HUDEP-2 (cell line): ENCODE measurements around the gene OMD.
"Not testable (repeated sequence)": the region's sequence is repeated elsewhere in the genome, so short reads cannot be mapped to it uniquely, and the experiment has no call there.

Experiments
- DNase-seq, 76 experiments: peaks; one replicate each; lab custom pipeline; 2025; ENCODE audit not compliant: unreplicated experiment in 76 of 76; lab: John Stamatoyannopoulos, UW

OMD gene

DNA sequence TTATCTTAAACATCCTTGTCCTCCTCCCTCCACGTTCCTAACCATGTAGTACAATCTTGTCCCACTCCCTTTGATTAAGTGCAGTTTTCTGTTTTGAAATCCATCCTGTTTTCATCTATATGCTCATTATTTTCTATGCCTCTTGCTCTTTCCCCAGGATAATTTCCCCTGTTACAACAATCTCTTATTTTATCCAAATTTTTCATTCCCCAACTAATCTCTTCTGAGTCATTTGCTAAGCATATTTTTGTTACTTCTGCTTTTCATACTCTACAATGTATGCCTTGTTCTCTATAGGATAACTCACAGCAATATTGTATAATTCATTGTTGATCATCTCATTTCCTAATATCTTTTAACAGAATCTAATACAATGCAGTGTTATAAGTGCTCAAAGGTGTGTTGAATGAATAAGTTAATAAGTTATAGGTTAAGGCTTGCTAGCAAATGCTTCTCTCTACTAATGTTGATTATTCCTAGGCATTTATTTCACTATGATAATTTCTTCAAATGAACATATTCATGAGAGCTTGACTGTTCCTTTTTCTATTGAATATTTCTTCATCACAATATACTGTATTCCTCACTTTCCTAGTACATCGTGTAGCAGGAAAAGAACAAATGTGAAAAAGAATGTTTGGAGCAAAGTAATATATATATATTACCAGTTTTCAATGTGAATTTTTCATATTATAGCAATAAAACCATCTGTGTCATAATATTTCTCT, 1.5 kb downstream of the OMD start:
- DNase-seq = no peak

DNA sequence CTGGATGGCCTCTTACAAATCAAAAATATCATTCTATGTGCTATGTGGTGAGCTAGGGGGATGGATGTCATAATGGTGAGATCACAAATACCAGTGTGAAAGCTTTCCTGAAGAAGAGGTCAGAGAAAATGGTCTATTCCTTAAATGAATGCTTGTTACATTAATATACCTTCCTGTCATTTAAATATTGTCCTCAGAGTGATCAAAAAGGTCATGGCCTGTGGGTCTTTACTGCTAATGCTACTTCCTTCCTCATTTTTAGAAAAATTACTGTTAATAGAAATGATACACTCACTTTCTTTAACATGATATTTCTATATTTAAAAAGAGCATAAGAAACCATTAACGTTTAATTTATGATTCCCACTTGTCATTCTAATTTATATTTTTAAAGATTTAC, 9.7 kb downstream of the OMD start:
- no peak for DNase-seq

DNA sequence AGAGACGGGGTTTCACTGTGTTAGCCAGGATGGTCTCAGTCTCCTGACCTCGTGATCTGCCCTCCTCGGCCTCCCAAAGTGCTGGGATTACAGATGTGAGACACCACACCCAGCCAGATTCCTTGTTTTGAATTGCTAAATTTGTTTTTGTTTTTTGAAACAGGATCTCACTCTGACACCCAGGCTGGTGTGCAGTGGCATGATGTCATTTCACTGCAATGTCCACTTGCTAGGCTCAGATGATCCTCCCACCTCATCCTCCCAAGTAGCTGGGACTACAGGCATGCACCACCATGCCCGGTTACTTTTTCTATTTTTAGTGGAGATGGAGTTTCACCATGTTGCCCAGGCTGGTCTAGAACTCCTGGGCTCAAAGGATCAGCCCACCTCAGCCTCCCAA, 13.1 kb downstream of the OMD start:
- not testable (repeated sequence) for DNase-seq

GRCh38 chr9:92408747-92409478, 15.4 kb downstream of the OMD start:
- no peak for DNase-seq

DNA sequence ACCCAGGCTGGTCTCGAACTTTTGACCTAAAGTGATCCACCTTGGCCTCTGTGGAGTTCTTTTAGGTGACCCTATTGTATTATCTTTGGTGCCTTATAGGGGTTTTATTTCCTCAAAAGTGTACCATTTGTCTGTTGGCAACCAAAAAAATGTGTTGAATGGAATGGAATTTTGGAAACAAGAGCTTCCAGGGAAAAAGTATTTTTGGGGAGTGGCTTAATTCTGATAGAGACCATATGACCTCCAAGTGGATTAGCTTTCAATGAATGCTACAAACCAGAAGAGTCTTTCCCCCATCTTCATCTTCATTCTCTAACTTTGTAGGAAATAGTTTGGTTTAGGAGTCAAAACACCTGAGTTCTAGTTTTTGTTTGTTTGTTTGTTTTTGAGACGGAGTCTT, 16.5 kb downstream of the OMD start:
- DNase-seq = no peak

- no peak for DNase-seq
Measured at GRCh38 chr9:92406477-92406876, 17.8 kb downstream of the OMD start.

DNA sequence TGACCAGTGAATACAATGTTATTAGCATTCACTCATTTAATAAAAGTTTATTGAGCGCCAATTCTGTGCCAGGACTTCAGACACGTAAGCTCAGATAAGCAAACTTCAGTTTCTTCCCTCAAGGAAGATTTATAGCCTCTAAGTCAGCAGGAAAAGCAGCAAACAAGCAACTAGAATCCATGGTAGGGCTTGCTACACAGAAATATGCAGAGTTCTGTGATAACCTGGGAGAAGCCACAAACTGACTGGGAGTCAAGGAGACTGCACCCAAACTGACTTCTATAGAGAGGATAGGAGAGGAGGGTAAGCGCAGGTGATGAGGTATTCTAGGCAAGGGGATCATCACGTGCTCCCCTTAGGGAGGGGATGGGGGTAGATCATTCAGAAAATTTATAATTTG, 18.5 kb downstream of the OMD start:
- no peak for DNase-seq

DNA sequence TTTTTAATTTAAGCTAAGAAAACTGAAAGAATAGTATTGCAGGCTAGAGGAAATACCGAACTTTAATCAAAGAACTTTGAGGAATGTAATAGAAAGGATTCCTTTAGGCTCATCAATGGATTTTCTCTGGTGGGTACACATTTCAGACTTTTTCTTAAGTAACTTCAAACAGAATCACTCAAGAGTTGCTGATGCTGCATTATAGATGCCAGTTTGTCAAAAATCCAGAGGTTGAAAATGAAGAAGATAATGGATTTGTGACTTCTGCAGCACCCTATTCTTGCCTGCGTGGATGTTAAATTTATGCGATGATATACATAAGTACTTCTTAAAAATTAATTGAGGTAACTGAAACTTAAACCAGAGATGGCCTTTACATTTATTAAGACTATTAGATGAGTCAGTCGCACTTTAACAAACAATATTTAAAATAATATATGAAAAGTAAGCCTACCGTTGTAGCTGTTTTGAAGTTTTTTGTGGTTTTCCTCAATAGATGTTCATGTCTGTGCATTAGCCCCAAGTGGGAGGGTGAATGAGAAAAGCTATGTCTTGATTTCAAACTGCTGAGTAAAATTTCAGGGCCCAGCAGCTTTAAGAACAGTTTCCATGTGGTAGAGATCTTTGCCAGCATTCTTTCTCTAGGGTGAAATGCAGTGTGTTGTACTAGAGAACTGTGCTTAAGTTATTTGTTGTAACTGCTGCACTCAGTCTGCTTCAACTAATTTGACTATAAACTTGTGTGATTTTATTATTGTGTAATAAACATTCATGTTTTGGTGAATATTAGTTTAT, 20.0 kb downstream of the OMD start, which contains the start of gene OGN:
TSS of gene OGN (minus strand) at position 537 of the 795 bp plus-strand sequence. CDS start 1,171 bp downstream, outside the sequence.
- no peak for DNase-seq

- DNase-seq = no peak
Measured at GRCh38 chr9:92402826-92403745, 21.2 kb downstream of the OMD start.

- no peak for DNase-seq
Measured at GRCh38 chr9:92402360-92402759, 21.9 kb downstream of the OMD start.

DNA sequence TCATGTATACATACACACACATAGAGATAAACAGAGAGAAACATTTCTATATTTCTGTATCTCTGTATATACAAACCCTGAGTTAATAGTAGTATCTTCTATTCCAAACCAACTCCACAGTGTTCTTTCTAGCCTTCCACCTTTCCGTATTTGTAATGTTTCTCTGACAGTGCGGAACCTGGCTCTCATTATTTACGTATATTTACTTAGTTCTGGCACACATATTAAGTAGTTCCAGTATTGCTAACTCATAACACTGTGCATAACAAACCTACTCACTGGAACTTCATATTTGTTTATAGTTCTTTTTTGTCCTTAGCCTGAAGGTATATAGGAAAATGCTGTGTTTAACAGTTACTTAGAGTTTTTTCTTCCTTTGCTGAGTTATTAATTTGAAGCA, 26.4 kb downstream of the OMD start:
- no peak for DNase-seq

- no peak for DNase-seq
Measured at GRCh38 chr9:92395617-92396016, 28.7 kb downstream of the OMD start.

GRCh38 chr9:92393686-92394085, 30.6 kb downstream of the OMD start:
- DNase-seq = no peak

- no peak for DNase-seq
Measured at GRCh38 chr9:92392690-92393089, 31.6 kb downstream of the OMD start.

DNA sequence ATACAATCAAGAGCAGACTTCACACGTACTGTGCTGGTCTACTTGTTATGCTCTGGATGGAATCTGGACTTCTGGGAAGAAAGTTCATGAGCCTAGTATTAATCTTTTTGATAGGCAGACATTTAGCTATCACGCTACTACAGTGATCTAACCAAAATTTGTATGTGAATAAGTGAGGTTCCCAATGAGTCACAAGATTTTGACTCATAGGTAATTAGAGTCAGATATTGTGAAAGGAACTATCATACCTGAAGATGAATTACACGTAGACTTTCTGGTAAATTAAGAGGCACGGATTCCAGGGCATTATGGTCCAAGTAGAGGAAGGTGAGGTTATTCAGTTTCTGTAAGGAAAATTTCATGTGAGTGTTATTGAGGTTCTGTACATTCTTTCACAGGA, 38.3 kb downstream of the OMD start:
- no peak for DNase-seq

DNA sequence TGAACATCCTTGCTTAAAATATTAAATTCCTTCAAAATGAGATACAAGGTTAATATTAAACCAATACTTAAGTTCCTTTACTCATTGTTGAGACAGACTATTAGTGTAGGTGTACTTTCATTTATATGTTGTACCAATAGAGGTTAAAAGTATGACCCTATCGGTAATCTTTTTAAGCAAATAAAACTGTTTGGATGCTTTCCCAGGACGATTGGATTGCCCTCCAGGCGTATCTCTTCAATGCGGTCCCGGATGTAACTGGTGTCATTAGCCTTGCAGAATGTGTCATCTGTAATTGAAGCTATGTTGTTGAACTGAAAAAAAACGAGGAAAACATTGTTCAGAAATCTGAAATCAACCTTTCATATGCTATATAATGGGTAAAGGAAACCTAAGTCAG, 38.8 kb downstream of the OMD start:
- DNase-seq = no peak

- no peak for DNase-seq
Measured at GRCh38 chr9:92385001-92385400, 39.3 kb downstream of the OMD start.

DNA sequence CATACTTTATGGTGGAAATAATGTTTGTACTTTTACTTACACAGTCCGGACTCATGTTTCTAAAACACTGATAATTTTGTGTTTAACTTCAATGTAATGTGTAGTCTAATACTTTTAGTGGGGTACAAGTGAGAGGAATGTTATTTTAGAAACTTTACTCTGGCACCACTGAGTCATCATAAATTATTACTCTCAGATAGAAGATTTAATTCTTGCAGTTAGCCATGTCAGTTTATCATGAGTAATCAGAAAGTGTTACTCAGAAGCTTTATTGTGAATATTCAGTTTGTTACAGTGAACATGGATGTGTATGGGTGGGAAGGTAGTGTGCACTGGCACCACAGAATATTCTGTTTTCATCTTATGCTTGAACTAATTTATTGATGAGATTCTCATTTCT, 39.9 kb downstream of the OMD start:
- no peak for DNase-seq

DNA sequence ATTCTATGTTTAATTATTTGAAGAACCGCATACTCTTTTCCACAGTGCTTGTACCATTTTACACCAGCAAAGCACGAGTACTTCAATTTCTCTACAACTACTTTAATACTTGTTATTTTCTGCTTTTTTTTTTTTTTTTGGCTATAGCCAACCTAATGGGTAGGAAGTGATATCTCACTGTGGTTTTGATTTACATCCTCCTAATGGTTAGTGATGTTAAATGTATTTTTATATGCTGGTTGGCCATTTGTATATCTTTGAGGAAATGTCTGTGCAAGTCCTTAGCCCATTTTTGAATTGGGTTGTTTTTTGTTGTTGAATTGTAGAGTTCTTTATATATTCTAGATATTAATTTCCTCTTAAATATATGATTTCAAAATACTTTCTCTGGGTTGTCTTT, 42.5 kb downstream of the OMD start:
- no peak for DNase-seq

DNA sequence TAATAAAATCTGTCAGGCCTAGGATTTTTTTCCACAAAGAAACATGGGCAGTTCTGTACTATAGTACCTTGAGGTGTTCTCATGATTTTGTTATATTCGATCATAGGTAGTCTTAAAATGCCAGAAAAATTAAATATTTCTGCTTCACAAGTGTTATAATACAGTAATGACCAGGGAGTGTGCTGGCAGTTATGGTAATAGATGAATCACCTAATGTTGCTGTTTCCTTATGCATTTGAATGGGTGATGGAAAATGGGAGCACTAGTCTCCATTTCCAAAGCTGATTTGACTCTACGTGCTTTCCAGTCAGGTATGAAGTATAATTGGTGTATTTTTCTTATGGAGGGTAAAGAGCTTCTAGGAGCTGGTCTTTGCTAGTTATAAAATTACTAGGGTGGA, 43.7 kb downstream of the OMD start:
- DNase-seq = no peak
